ENCODE data around the gene ATRNL1.

DNA sequence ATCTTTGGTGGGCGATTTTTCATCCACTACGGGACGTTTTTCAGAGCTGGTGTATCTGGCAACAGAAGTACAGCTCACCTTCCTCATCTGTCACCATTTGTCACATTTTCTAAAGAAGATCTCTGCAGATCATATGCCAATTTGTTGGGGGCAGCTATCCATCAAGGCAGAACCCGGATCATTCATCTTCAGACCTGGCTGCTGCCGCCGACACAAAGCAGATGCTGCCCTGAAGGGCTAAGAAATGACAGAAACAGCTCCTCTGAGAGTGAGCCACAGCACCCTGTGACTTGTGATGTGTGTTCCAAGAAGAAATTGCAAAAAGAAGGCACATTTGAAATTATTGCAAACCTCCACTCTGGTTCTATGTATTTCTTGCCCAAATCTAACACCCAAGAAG is 888.9 kb downstream of the ATRNL1 start:
- TF ChIP-seq YY1 (IDR thresholded peaks at IDR 0.05) = no peak
- TF ChIP-seq, protein P1, sequence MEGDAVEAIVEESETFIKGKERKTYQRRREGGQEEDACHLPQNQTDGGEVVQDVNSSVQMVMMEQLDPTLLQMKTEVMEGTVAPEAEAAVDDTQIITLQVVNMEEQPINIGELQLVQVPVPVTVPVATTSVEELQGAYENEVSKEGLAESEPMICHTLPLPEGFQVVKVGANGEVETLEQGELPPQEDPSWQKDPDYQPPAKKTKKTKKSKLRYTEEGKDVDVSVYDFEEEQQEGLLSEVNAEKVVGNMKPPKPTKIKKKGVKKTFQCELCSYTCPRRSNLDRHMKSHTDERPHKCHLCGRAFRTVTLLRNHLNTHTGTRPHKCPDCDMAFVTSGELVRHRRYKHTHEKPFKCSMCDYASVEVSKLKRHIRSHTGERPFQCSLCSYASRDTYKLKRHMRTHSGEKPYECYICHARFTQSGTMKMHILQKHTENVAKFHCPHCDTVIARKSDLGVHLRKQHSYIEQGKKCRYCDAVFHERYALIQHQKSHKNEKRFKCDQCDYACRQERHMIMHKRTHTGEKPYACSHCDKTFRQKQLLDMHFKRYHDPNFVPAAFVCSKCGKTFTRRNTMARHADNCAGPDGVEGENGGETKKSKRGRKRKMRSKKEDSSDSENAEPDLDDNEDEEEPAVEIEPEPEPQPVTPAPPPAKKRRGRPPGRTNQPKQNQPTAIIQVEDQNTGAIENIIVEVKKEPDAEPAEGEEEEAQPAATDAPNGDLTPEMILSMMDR (IDR thresholded peaks at IDR 0.05; ENCODE audit: low read depth, low read length, missing input control) = no peak
- TF ChIP-seq RXRA (IDR thresholded peaks at IDR 0.05) = no peak
- TF ChIP-seq, protein P2, sequence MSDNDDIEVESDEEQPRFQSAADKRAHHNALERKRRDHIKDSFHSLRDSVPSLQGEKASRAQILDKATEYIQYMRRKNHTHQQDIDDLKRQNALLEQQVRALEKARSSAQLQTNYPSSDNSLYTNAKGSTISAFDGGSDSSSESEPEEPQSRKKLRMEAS (IDR thresholded peaks at IDR 0.05) = no peak
- no peak for TF ChIP-seq GABPA (IDR thresholded peaks at IDR 0.05 in 1 of 2, conservative IDR thresholded peaks at IDR 0.05 in 1 of 2)
- TF ChIP-seq JUND (IDR thresholded peaks at IDR 0.05) = no peak

Data from liver (tissue), 3 donors.